Measurements from ENCODE around the gene RNF212. TPM values are rescaled to one million over a fixed set of nuclear protein-coding genes. Genes with fewer than 3 reads are reported as not detected.

Gene RNF212
- total and polyA plus RNA-seq, 2 experiments from 2014 or later: 17.0 to 20.6 TPM

DNA sequence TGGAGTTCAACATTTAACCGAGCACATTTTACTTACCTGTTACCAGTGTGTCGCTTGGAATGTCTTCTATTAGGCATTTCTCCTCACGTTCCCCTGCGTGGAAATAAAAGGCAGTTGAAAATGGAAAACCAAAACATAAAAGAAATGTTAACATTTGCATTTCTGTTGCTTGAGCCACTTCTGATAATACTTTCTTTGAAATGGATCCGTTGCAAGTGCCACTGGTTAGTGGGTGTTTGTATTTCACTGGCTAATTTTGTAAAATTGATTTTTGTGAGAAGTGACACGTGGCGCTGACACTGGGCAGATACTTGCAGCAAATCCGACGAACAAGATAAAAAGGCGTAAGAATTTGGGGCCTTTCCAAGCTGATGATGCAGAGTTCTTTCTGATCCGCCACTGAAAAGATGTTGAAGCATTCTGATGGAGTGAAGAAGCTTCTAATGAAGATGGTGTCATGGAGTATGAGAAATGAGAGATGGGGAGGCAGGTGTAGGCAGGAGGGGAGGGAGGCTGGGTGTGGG, 40.3 kb upstream of the RNF212 start:
- no peaks in the 10 kb centered on the region for H3K4me1 ChIP-seq (ENCODE audit: insufficient read depth)
- H4K20me1 ChIP-seq (replicated peaks; ENCODE audit: insufficient read depth): no peaks in the 10 kb centered on the region; the same call in 1 of the 2 replicates
- Mint-ChIP-seq H3K9me3 (peaks cover 31% of the 10 kb centered on the region), H3K27ac (no peak overlapping the region), H3K36me3 (ENCODE audit: low read depth) (peaks cover 13% of the 10 kb centered on the region), H3K27me3 (ENCODE audit: insufficient read depth, low read depth, poor library complexity) (peaks cover 11% of the 10 kb centered on the region), H3K4me3 (no peak overlapping the region), H3K4me1 (no peaks in the 10 kb centered on the region; the same call in 2 of the 3 replicates)
- no peak overlapping the region for H3K4me3 ChIP-seq
- H3K9me2 ChIP-seq (ENCODE audit: insufficient read depth): no peaks in the 10 kb centered on the region
- no peak overlapping the region for H2AFZ ChIP-seq
- no peak for ATAC-seq
- no peak overlapping the region for H3K27ac ChIP-seq (ENCODE audit: low read depth)
- no peaks in the 10 kb centered on the region for H3K79me2 ChIP-seq (replicated peaks; ENCODE audit: insufficient read depth)
- H3K4me2 ChIP-seq: no peak overlapping the region
- H3F3A ChIP-seq (replicated peaks; ENCODE audit: low read depth): no peaks in the 10 kb centered on the region
- H3K27me3 ChIP-seq (ENCODE audit: insufficient read depth): no peaks in the 10 kb centered on the region
- DNase-seq (ENCODE audit: low spot score): no peak
- TF ChIP-seq POLR2AphosphoS5 (IDR thresholded peaks at IDR 0.05; ENCODE audit: low read depth) (no peak), STAT1 (IDR thresholded peaks at IDR 0.05; ENCODE audit: unreplicated experiment) (no peak), JUNB (IDR thresholded peaks at IDR 0.05; ENCODE audit: unreplicated experiment) (no peak), NANOG (IDR thresholded peaks at IDR 0.05; ENCODE audit: borderline replicate concordance) (no peak), ZNF114 (CRISPR knock-in tag; IDR thresholded peaks at IDR 0.05) (no peak), EZH2 (IDR thresholded peaks at IDR 0.05; ENCODE audit: low read depth, unreplicated experiment) (no peak), CREB1 (CRISPR knock-in tag; IDR thresholded peaks at IDR 0.05; ENCODE audit: low read depth) (no peak)
- TF ChIP-seq, protein P1, sequence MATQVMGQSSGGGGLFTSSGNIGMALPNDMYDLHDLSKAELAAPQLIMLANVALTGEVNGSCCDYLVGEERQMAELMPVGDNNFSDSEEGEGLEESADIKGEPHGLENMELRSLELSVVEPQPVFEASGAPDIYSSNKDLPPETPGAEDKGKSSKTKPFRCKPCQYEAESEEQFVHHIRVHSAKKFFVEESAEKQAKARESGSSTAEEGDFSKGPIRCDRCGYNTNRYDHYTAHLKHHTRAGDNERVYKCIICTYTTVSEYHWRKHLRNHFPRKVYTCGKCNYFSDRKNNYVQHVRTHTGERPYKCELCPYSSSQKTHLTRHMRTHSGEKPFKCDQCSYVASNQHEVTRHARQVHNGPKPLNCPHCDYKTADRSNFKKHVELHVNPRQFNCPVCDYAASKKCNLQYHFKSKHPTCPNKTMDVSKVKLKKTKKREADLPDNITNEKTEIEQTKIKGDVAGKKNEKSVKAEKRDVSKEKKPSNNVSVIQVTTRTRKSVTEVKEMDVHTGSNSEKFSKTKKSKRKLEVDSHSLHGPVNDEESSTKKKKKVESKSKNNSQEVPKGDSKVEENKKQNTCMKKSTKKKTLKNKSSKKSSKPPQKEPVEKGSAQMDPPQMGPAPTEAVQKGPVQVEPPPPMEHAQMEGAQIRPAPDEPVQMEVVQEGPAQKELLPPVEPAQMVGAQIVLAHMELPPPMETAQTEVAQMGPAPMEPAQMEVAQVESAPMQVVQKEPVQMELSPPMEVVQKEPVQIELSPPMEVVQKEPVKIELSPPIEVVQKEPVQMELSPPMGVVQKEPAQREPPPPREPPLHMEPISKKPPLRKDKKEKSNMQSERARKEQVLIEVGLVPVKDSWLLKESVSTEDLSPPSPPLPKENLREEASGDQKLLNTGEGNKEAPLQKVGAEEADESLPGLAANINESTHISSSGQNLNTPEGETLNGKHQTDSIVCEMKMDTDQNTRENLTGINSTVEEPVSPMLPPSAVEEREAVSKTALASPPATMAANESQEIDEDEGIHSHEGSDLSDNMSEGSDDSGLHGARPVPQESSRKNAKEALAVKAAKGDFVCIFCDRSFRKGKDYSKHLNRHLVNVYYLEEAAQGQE (IDR thresholded peaks at IDR 0.05; ENCODE audit: unreplicated experiment): no peak
- TF ChIP-seq, protein P2, sequence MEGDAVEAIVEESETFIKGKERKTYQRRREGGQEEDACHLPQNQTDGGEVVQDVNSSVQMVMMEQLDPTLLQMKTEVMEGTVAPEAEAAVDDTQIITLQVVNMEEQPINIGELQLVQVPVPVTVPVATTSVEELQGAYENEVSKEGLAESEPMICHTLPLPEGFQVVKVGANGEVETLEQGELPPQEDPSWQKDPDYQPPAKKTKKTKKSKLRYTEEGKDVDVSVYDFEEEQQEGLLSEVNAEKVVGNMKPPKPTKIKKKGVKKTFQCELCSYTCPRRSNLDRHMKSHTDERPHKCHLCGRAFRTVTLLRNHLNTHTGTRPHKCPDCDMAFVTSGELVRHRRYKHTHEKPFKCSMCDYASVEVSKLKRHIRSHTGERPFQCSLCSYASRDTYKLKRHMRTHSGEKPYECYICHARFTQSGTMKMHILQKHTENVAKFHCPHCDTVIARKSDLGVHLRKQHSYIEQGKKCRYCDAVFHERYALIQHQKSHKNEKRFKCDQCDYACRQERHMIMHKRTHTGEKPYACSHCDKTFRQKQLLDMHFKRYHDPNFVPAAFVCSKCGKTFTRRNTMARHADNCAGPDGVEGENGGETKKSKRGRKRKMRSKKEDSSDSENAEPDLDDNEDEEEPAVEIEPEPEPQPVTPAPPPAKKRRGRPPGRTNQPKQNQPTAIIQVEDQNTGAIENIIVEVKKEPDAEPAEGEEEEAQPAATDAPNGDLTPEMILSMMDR (conservative IDR thresholded peaks at IDR 0.05; ENCODE audit: low read depth in 2 of 2): no peak
- no peaks in the 10 kb centered on the region for H3K36me3 ChIP-seq (ENCODE audit: insufficient read depth)

DNA sequence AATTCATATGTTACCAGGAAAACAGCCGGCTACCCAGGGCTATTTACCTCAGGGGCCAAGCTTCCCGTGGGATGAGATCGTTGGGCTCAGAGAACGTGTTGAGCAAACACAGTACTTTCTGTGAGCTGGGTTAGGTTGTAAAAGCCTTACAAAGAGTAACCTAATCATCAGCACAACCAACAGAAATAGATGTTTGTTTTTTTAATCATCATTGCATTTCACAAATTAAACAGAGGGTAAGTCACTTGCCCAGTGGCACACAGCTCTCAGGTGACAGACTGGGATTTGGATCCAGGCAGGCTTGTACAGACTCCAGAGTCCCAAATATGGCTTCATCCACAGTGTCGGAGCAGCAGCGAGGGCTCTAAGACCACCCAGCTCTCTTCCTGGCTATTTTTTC, 38.9 kb upstream of the RNF212 start:
- Mint-ChIP-seq H3K27me3 (ENCODE audit: insufficient read depth, low read depth, poor library complexity) (peaks cover 11% of the 10 kb centered on the region), H3K27ac (no peak overlapping the region), H3K4me1 (no peaks in the 10 kb centered on the region; the same call in 2 of the 3 replicates), H3K36me3 (ENCODE audit: low read depth) (peaks cover 10% of the 10 kb centered on the region), H3K4me3 (no peak overlapping the region), H3K9me3 (peaks cover 35% of the 10 kb centered on the region)
- Histone ChIP-seq H3K9me2 (ENCODE audit: insufficient read depth) (no peaks in the 10 kb centered on the region), H2AFZ (no peak overlapping the region), H4K20me1 (replicated peaks; ENCODE audit: insufficient read depth) (no peaks in the 10 kb centered on the region; the same call in 1 of the 2 replicates), H3F3A (replicated peaks; ENCODE audit: low read depth) (no peaks in the 10 kb centered on the region), H3K79me2 (replicated peaks; ENCODE audit: insufficient read depth) (no peaks in the 10 kb centered on the region), H3K4me1 (ENCODE audit: insufficient read depth) (no peaks in the 10 kb centered on the region), H3K36me3 (ENCODE audit: insufficient read depth) (no peaks in the 10 kb centered on the region), H3K27me3 (ENCODE audit: insufficient read depth) (no peaks in the 10 kb centered on the region), H3K4me2 (no peak overlapping the region), H3K4me3 (no peak overlapping the region), H3K27ac (ENCODE audit: low read depth) (no peak overlapping the region)
- no peak for DNase-seq (ENCODE audit: low spot score)
- ATAC-seq: no peak
- TF ChIP-seq JUNB (IDR thresholded peaks at IDR 0.05; ENCODE audit: unreplicated experiment): no peak
- TF ChIP-seq STAT1 (IDR thresholded peaks at IDR 0.05; ENCODE audit: unreplicated experiment): no peak
- TF ChIP-seq CREB1 (CRISPR knock-in tag; IDR thresholded peaks at IDR 0.05; ENCODE audit: low read depth): no peak
- TF ChIP-seq NANOG (IDR thresholded peaks at IDR 0.05; ENCODE audit: borderline replicate concordance): no peak
- no peak for TF ChIP-seq ZNF331 (CRISPR knock-in tag; IDR thresholded peaks at IDR 0.05; ENCODE audit: low read depth)
- TF ChIP-seq, protein P2 (conservative IDR thresholded peaks at IDR 0.05; ENCODE audit: low read depth in 2 of 2): no peak
- no peak for TF ChIP-seq ZNF114 (CRISPR knock-in tag; IDR thresholded peaks at IDR 0.05)

All from GM23338 (cell line).